GM20000 (cell line): ENCODE measurements around the gene STK32C.

Source experiments
- DNase-seq: peaks from one replicate; pipeline ENCODE4 v3.0.0; 2012; ENCODE audit warnings: low spot score
- TF ChIP-seq, protein P1 (sequence below): IDR thresholded peaks from 2 replicates; pipeline ENCODE4 v1.5.1; 2012; ENCODE audit warnings: mild to moderate bottlenecking, control low read depth; ENCODE audit errors: extremely low read depth, missing control alignments

Gene STK32C

DNA sequence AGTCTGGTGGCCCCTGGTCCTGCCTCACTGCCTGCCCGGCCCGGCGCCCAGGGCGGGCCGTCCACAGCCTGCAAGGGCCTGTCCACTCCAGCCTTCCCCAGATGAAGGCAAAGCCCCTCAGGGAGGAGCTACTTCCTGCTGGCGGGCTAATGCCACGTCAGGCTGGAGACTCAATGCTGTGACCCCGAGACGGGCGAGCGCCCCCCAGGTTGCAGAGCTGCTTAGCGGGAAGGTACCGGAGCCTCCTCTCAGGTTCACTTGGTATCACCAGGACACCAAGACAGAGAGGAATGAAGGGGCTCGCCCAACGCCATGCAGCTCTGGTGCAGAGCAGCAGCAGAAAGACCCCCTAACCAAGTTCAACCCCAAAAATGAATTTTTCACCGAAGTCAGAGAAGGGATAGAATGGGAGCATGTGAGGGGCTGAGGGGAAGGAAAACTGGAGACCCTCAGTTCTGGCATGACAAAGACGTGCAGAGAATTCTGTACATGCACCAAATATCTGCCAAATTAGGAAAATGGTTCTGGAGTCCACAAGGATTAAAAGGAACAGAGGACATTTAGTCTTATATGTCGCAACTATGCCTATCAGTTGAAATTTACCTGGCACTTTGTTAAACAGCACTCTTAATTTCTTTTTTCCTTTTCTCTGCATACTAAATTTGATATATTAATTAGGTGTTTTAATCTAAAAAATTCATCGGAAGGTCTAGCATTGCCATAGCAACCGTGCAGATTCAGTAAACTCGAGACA lies 2.8 kb downstream of the STK32C start:
- TF ChIP-seq, protein P1, sequence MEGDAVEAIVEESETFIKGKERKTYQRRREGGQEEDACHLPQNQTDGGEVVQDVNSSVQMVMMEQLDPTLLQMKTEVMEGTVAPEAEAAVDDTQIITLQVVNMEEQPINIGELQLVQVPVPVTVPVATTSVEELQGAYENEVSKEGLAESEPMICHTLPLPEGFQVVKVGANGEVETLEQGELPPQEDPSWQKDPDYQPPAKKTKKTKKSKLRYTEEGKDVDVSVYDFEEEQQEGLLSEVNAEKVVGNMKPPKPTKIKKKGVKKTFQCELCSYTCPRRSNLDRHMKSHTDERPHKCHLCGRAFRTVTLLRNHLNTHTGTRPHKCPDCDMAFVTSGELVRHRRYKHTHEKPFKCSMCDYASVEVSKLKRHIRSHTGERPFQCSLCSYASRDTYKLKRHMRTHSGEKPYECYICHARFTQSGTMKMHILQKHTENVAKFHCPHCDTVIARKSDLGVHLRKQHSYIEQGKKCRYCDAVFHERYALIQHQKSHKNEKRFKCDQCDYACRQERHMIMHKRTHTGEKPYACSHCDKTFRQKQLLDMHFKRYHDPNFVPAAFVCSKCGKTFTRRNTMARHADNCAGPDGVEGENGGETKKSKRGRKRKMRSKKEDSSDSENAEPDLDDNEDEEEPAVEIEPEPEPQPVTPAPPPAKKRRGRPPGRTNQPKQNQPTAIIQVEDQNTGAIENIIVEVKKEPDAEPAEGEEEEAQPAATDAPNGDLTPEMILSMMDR = no peak
- no peak for DNase-seq

DNA sequence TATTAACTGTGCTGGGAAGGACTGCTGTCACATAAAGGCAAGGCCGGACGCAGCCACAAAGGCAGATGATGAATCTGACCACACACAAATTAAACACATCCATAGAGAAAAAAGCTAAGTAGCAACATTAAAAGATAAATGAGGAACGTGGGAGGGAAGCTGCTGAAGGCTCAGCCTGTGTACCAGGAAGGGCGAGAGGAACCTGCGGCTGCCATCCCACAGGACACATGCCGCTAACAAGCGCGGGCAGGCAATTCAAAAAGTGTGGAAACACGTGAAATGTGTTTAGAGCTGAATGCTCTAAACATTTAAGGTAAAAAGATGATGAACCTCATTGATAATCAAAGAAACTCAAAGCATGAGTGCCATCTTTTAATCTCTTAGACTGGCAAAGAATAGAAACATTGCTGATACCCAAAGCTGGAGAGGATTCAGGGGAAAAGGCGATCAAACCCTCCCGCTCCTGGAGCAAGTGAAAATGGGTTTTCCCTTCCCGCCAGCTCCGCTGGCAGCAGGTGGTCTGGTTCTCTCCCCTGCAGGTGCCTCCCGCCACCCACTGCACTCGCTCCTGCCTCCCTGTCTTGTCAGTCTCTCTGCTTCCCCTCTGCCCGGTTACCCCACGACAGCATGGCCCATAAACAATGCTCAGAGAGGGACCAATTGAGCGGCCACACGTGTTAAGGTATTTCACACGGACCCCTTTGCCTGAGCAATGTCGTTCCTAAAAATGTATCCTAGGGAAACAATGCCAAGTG lies 4.2 kb downstream of the STK32C start:
- TF ChIP-seq, protein P1 = no peak
- no peak for DNase-seq

DNA sequence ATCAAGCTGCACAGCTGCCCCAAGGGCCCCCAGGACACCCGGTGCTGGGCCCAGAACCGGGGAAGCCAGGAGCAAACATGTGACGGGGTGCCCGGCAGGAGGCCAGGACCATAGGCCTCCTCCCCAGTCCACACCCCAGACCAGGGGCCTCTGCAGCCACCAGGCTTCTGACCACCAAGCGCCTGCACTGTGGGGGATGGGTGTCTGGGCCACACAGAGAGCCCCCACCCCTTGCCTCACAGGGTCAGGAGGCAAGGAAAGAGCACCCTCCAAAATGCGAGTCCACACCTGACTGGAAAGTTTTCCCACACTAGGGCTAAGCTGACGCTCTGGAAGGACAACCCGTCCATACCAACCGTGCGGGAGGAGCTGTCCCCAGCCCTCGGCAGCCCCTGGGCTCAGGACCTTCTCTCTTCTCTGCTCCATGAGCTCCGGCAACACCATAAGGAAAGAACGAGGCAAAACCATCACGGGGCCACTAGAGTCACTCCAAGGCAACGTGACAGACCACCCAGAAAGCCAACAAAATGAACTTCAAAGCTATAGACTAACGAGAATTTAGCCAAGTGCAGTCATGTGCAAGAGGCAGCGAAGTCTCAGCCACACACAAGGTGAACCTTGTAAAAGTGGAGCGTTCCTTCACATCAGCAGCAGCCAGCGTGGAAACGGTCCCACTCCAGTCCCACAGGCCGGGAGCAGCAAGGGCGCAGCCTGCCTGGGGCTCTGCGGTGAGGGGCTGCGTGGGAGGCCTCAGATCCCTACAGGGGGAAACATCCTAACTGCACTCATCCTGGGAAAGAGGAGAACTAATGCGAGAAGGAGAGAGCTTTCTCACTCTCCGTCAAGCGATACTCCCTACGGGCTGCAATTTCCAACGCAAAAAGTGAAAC lies 5.1 kb downstream of the STK32C start:
- DNase-seq = no peak
- TF ChIP-seq, protein P1 = no peak

DNA sequence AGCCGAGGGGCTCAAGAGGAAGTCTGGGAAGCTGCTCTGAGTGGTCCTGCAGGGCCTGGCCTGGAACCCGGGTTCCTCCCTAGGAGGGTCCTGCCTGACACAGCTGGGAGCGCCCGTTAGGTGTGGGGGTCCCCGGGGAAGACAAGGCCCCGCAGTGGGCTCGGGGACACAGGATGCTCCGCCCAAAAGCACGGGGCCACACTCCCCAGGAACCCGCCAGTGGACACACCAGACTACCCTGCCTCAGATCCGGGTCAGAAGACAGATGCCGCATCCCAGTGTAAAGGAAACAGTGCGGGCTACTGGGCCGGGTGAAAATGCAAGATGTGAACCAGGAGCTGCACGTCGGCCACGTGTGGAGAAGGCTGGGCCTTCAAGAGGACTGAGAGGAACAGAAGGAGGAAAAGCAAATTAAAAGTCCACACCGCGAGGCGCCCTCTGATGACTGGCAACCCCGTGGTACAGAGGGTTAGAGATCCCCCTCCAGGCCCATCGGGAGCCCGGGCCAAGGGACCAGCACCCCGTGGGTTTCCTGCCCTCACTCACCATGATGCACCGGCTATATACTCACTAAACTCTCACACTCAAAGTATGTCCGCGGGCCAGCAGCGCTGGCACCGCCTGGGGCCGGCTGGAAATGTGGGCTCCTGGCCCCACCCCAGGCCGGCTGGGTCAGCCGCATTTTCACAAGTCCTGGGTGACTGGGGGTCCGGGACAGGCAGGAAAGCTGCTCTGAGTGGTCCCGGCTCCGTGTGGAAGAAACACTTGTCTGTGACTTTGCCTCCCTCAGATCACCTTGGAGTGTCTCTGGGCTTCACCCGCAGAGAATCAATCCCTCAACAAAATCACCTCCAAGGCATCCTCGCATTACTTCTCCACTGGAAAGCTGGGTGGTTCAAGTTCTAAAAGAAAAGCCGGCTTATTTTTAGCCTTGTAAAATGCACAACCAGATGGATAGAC lies 6.1 kb downstream of the STK32C start:
- no peak for DNase-seq
- TF ChIP-seq, protein P1 = no peak

DNA sequence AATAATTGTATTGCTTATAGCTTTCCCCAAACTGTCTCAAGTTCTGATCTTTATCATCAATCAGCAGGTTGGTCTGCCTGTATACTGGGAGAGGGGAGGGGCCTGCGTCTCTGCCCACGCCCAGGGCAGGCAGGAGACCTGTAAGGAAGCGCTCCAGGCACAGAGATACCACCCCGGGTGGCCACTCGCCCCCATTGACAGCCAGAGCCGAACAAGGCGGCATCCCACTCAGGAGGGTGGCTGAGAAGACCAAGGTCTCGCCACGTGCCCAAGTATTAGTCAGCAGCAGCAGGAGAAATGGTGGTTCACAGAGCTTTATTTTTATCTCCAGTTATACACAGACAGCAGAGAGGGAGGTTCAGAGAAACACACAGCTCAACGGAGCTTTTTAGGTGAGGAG lies 7.2 kb downstream of the STK32C start:
- TF ChIP-seq, protein P1 = no peak
- DNase-seq = no peak

DNA sequence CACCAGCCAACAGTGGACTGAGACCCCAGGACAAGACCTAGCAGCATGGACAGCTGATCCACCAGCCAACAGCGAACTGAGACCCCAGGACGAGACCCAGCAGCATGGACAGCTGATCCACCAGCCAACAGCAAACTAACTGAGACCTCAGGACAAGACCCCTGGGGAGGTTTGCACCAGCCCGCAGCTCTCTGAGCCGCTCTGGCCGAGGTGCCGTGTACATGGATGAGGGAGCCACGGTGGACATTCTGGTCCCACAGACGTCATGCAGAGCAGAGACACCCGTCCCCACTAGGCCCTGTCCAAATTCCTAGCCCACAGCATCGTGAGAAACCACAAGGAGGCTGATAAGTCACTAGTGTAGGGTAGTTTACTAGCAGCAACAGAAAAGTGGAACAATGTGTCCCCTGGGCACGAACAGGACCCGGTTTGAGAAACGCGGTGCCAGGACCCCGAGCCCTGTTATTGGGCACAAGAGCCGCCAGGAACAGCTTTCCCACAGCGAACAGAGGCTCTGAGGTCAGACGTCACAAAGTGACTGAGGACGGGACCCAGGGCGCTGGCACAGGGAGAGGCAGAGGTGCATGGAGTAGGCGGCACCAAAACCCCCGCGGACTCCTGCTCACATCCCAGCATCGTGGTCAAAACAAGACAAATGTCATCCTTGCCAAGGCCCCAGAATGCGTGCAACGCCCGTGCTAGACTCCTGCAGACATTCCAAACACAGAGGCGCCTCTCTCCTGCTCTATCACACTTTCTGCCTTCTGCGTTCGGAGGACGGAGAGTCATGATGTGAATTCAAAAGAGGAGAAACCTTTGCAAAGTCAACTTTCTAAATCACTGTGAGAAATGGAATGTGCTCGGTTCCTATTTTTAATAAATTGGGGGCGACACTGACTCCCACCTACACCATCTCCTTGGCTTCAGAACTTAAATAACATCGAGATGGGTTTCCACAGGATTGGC lies 8.1 kb downstream of the STK32C start:
- TF ChIP-seq, protein P1 = no peak
- no peak for DNase-seq
